GM19240 (cell line): ENCODE data around the gene HLCS.
"Not testable (repeated sequence)": the region's sequence is repeated elsewhere in the genome, so short reads cannot be mapped to it uniquely, and the experiment has no call there.

Experiments
- DNase-seq: peaks from one replicate; pipeline ENCODE4 v3.0.0; 2011; ENCODE audit warnings: low spot score; ENCODE audit not compliant: insufficient read length

HLCS gene

DNA sequence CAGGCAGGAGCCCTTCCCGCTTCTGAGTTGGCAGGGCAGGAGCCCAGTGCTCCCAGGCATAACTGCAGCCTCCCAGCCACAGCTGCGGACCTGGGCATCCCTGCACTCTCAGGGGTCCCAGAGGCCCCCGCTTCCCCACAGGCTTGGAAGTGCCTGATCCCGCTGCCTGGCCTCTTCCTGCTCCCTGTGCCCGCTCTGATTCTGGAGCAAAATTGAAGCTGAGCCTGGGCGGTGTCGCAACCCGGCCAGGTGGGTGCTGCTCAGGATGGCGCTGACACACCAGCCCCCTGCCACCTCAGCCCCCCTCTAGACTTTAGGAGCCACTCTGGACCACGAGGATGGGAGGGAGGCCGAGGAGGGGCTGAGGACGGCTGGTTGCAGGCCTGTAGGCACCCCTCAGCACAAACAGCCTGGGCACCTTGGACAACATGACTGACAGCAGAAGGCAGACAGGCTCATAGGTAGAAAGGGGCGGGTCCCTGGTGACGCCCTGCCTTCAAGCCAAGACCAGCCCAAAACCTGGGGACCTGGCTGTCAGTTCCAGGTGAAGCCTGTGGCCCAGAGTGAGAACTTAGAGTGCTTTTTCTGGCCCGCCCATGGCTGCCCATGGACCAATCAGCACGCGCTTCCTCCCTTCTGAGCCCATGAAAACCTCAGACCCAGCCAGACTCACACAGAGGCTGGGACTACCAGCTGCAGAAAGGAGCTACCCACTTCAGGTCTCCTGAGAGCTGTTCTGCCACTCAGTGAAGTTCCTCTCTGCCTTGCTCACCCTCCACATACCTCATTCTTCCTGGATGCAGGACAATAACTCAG is 7.2 kb downstream of the HLCS start:
- DNase-seq = no peak

DNA sequence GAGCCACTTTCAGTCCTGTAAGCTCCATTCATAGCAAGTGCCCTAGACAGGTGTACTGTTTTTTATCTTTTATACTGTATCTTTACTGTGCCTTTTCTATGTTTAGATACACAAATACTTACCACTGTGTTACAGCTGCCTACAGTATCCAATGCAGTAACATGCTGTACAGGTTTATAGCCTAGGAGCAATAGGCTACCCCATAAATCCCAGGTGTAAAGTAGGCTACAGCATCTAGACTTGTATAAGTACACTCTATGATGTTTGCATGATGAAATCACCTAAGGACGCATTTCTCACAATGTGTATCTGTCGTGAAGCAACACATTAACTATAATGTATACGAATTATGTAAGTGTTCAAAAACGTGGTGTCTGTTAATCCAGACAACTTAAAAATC is 10.7 kb downstream of the HLCS start:
- no peak for DNase-seq

DNA sequence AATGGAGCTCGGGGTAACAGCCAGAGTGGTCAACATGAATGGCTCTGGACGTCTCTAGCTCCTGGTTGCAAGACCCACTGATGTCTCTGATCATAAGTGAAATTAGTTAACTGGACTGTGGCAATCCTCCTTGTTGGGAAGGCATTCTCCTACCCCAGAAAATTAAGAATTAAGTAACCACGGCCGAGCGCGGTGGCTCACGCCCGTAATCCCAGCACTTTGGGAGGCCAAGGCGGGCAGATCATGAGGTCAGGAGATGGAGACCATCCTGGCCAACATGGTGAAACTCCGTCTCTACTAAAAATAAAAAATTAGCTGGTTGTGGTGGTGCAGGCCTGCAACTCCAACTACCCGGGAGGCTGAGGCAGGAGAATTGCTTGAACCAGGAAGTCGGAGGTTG is 14.1 kb downstream of the HLCS start:
- not testable (repeated sequence) for DNase-seq

DNA sequence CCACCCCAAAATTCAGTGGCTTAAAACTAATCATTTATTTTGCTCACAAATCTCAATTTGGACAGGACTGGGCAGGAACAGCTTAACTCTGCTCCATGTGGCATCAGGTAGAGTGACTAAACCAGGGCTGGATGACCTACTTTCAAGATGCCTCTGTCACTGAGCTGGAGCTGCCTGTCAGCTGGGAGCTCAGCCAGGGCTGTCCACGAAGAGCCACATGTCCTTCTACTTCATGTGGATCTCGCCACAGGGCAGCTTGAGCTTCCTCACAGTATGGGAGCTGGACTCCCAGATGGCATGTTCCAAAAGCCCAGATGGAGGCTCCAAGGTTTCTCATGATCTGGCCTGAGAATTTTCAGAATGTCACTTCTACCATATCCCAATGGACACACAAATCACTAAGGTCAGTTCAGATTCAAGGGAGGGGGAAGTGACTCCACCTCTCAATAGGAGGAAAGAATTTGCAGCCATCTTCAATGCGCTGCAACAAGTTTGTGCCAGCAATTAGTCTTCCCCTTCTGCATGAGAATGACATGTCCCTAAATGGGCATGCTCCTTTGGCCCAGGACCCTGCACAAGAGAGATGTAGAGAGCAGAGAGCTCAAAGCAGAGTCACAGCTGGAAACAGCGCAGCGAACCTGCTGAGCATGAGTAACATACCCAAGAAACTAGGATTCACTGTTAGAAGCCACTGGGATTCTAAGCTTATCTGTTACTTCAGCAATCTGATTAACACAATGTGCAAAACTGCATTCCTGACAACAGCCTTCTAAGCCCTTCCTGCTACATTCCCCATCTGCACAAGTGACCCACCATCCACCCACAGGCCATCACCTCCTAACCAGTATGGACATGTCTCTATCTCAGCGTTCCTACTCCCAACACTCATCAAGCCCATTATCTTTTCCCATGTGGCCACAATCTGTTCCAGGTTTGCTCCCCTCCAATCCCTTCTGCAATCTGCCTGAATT is 17.0 kb downstream of the HLCS start:
- no peak for DNase-seq

DNA sequence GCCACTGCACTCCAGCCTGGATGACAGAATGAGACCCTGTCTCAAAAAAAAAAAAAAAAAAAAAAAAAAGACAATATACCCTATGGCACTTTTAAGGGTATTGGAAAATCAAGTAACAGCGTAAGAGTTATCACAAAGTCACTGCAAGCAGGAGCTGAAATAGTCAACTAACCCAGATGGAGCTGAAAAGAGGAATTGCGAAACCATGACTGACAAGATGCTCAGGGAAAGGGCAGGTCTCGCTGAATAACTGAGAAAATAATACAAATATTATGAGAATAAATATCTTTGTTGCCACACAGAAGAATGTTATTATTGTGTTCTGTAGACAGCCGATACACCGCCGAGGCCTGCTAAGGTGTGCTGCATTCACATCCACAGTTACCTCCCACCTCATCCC is 17.8 kb downstream of the HLCS start:
- no peak for DNase-seq

DNA sequence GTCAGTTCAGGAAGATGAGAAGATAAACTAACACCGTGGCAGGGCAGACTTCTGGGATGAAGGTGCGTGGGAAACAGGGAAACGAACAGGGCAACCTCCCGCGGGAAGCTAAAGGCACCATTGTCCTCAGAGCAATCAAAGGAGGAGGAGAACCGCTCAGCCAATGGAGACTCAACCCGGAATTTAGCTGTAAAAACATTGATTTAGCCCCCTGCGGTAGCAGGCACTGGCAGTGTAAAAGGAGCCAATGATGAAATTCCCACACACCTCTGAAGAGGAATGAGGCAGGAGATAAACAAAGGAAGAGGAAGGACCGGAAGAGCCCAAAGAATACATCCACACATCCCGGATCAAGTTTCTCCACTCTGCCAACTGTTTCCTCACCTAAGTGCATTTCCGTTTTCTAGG is 19.5 kb downstream of the HLCS start:
- no peak for DNase-seq

DNA sequence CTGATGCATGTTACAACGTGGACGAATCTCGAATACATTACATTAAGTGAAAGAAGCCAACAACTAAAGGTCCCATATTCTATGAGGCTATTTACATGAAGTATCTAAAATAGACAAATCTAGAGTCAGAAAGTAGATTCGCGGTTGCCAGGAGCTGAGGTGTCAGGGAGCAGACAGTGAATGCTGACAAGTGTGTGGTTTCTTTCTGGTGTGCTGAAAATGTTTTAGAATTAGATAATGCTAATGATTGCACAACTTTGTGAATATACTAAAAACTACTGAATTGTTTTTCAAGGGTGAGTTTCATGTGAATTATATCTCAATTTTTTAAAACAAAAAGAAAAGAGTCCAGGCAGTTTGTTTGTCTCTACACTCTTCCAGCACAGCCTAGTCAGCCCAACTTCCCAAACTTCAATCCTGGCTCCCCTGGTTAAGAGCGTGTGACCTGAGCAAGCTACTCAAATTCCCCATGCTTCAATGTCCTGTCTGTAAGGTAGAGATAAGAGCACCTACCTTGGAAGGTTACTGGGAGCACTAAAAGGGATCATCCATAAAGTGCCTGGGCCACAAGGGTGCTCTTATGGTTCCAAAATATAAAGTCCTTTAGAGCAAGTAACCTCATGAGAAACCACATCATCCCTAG is 20.9 kb downstream of the HLCS start:
- no peak for DNase-seq

DNA sequence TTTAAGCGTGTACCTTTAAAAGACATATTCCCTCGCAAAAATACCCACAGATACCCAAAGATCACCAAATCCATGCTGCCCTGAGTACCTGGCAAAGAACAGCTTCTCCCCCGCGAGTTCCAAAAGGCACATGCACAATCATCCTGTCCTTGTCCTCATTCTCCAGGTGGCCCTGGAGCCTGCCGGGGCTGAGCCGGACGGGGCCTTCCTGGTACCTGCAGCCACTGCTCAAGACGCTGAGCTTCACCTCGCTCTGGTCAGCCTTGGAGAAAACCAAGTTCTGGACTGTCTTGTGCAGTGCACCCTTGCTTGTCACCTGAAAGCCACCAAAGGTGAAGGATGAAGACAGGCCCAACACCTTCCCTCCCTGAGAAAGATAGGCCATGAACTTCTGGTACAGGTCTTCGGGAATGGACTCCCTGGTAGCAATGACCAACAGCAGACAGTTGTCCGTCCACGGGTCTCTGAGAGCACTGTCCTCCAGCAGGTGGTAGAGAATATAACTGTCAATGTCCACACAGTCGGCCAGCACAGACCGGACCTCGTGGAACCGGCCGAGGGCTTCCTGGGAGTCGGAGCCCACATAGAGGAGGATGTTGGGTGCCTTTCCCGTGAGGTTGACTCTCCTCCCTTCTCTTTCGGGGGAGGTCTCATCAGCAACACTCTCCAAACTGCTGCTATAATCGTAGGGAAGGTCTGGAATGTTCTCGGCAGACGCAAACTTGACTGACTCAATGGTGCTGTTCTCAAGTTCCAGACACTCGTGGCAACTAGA is 29.9 kb downstream of the HLCS start:
- no peak for DNase-seq

DNA sequence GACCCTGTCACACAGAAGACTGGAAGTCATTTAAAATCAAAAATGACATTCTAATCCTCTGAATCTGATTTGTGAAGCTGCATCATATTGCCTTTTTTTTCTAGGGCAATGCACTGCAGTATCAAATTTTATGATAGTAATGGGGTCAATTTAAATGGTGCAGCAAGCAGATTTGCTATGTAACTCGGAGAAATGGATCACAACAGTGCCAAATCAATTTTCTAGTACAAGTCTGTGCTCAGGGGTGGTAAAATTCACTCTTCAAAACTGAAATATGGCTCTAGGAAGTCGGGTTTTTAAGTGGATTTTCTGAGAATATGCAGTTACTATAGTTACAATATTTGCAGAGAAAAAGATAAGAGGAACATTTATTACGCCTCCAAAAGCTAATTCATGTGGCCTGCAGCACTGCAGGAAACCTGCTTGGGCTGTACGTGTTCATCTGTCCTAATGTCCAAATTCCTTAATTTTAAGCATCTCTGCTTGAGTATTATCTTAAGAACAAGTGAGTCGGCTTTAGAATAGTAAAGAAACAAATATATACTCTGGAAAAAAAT is 31.5 kb downstream of the HLCS start:
- DNase-seq = no peak

DNA sequence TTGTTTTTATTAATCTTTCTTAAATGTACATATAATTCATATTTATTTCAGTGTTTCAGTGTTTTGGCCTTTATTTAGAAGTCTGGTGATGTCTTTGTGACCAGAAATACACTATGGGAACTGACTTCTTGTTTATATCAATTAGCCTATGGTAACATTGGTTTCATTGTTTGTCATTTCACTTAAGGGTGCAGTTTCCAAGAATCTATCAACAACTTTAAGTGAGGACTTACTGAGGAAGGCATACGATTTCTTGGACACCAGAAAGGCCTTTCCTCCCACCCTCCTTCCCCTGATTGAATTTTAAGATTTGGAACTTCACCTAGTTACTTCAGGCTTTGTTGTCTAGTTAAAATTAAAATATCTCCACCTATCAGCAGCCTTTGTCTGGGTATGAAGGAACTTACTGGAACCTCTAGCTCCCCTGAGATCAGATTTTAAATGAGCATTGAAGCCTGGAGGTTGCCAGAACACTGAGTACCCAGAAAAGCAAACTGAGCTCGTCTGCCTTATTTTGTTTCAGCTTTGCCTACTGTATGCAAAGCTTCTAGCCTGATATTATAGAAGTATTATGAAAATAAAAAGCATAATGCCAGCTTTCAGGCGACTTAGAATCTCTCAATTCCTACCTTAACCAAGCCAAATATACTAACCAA is 34.2 kb downstream of the HLCS start:
- DNase-seq = no peak

DNA sequence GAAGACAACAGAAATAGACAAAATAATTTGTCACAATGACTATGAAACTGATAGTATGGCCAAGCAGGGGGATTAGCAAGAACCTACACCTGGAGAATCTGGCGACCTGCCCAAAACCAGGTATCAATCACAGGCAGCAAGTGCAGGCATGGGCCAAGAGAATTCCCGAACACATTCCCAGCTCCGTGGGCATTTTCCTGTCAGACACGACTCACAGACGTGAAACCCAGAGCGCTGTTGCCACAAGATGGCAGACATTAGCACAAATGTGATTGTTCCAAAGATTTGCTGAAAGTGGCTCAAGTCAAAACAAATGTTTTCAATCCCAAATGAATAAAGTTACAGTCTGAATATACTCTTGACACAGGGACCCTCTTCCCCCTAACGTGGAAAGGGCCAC is 36.8 kb downstream of the HLCS start:
- DNase-seq = no peak

DNA sequence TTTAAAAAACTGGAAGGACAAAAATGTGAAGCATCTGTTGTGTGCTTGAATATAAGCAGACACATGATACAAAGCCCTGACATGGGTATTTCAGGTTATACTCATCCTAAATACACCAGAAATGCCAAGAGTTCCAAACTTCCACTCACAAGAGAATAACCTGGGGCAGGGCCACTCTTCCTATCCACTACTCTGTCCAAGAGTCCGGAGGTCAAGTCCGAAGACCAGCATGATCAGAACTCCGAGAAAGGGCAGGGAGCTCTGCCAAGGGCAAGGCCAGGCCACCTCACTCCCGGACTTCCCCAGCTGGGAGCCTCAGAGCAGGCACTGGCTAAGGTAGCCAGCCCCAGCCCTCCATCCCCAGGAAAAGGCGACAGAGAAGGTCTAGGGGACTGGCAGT is 37.5 kb downstream of the HLCS start:
- DNase-seq = no peak

DNA sequence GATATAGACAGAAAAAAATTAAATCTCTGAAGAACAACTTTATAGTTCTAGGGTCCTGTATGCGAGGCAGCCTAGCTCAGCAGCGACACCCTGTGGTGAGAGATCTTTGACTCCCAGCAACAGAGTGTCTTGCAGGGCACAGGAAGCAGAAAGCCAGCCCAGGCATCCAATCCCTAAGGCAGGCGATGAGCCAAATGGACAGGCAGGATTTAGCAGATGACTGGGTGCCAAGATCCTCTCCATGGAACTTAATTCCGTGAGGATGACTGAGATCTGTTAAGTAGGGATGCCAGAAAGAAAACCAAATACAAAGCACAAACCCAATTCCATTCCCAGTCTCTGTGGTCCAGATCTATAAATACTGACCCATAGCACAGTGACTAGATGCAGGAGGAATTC is 38.8 kb downstream of the HLCS start:
- peak; percentile 68 for DNase-seq

DNA sequence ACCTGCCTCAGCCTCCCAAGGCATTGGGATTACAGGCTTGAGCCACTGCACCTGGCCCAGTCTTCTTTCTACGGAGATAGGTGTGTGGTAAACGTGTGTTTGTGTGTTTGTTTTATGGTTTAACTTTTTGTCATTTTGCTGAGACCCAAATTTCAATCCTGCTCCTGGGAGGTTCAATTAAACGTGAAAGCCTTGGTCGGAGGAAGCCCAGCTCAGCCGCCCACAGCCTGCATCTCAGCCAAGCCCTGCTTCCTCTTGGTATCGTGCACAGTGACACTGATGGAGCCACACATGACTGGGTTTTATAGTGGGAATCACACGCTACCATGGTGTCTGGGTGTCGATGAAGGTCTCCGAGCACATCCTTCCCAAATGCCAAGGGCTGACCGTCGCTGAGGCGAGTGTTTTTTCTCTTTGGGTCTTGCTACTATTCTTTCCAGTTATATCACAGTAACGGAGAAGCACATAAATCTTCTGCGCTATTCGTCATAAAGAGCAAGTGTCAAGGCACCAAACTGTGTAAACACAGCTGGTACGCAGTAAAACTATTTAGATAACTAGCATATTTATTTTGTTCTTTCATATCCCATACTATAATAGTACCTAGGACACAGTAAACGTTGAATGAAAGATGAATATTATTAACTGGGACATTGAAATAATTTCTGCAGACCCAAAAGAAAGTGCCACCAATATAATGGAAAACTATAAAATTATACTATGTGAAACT is 39.3 kb downstream of the HLCS start:
- DNase-seq = no peak

DNA sequence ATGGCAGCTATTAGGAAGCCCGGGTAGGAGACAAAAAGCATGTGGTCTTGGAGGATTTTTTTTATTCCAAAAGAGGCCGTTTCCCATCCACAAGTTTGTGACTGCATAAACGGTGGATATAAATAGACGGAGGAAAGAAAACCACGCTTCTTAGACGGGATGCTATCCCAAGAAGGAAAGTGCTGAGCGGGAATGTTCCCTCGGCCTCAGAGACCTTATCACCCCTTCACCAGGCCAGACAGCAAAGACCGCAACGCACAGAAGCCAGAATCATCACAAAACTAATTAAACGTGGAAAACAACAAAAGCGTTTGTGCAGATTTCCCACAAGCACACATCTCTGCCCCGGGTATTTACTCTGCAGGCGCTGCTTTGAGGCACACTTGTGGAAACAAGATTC is 43.2 kb downstream of the HLCS start:
- no peak for DNase-seq

DNA sequence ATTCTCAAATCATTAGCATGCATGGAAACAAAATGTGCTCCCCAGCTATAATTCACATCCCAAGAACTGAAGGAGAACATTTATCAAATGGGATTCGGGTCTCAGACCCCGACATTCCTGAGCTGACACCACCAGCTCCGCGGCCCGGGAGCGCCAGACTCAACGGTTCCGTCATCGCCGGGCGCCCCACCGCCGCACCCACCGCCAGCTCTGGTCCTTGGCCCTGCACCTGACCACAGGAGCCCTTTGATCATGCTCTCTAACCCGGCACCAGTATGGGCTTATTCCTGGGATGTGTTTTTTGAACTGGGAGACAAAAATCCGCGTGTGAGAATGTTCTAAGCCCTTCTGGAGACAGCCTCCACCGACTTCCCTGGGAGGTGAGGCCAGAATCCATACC is 43.6 kb downstream of the HLCS start:
- no peak for DNase-seq

DNA sequence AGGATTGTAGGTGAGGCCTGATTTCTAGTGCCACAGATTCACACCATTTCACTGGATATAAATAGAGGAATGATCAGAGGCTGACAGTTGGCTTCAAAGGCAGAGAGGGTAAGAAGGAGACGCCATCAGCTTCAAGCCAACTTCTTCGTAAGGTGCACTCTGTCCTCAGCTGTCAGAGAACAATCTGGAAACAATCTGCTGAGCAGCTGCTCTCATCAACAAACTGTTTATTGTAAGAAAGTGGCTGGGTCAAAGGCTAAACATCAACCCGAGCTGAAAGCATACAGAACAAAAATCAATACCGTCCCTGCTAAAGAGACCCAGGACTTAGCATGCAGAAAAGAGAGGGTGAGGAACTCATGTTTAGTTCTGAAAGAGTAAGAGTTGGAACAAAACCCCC is 48.2 kb downstream of the HLCS start:
- no peak for DNase-seq

DNA sequence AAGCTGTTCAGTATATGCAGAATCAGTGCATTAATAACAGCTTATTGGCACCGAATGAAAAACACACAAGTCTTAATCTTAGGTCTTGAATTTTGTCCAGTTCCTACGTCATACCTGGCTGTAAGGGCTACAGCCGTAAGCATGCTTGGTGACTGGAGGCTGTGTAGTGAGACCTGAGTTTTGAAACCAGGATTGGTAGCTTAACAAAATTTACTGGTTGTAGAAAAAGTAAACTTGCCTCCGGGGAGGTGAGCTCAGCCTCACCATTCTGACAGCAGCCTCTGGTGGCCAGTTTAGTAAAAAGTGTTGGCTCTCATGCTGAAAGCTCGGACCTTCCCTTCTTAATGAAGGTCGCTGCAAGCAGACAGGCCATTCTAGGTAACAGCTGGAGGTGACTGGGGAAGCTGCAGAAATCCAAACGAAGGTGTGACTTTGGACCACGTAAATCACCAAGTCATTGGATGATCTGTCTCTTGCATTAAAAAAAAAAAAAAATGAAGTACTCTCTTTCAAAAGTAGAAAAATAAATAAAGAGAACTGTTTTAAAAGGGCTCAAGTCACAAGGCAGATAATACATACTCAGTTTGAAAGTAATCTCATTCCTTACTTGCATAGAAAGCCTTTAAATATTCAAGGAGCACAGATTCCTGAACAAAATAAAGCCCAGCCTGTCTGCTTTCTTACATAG is 48.9 kb downstream of the HLCS start:
- no peak for DNase-seq

DNA sequence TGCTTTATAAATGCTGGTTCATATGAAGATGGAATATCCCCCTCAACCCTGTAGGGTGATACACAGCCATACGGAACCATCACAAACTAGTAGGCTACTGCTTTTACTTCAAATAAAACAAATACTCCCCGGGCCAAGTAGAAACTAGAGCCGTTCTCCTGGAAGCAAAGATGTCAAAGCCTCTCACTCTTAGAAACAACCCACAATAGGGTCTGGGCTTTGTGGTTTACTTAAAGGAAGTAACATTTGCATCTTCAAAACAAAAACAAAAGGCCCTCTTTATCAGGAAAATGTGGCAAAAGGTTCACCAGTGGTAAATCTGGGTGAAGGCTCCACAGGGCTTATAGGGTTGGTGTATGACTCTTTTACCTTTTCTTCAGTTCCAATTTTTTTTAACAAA is 49.8 kb downstream of the HLCS start:
- DNase-seq = peak; percentile 7
